Gastroesophageal sphincter (tissue), 4 donors: ENCODE results near the gene EPM2A. TPM values are rescaled to one million over a fixed set of nuclear protein-coding genes. Genes with fewer than 3 reads are reported as not detected.

ENCODE experiments used
- ATAC-seq: fragments of 150-250 bp; one replicate; pipeline ENCODE4 v1.9.1; 2016; ENCODE audit warnings: mild to moderate bottlenecking, moderate library complexity
- H3K27ac ChIP-seq, 4 donors: fragments of 200-600 bp; sonication (generic) in 3 of 4; 1 replicate in 3 of 4; 2 replicates in 1 of 4; pipeline ENCODE4 v1.5.1; 2016 to 2019
- H3K27me3 ChIP-seq: fragments of 200-600 bp; sonication (generic); one replicate; pipeline ENCODE4 v1.5.1; 2019
- H3K36me3 ChIP-seq, 2 donors: fragments of 200-600 bp; sonication (generic); one replicate each; pipeline ENCODE4 v1.5.1; 2019; ENCODE audit warnings: control low read depth in 1 of 2
- H3K4me1 ChIP-seq, 3 donors: fragments of 200-600 bp; sonication (generic); 1 replicate in 2 of 3; 2 replicates in 1 of 3; pipeline ENCODE4 v1.5.1; 2016 to 2019; ENCODE audit warnings: control low read depth in 2 of 3
- H3K4me3 ChIP-seq, 2 donors: fragments of 200-600 bp; sonication (generic); one replicate each; pipeline ENCODE4 v1.5.1; 2019; ENCODE audit warnings: mild to moderate bottlenecking in 1 of 2, moderate library complexity in 1 of 2
- H3K9me3 ChIP-seq, 3 donors: fragments of 200-600 bp; sonication (generic); one replicate each; pipeline ENCODE4 v1.5.1; 2017 to 2019; ENCODE audit warnings: control low read depth in 2 of 3
- CTCF ChIP-seq, 4 experiments: fragments of 200-600 bp in 2 of 4; fragments of 450-650 bp in 2 of 4; sonication (generic) in 1 of 4; IDR thresholded peaks; one replicate each; pipeline ENCODE4 v1.5.1; 2017 to 2019; ENCODE audit warnings: antibody characterized with exemption in 4 of 4, mild to moderate bottlenecking in 2 of 4, moderate library complexity in 2 of 4
- EP300 ChIP-seq: sonication (generic); formaldehyde crosslinking; IDR thresholded peaks from one replicate; pipeline ENCODE4 v1.6.1; 2017; ENCODE audit warnings: antibody characterized with exemption, mild to moderate bottlenecking
- POLR2A ChIP-seq, 2 donors: fragments of 450-650 bp; IDR thresholded peaks; one replicate each; pipeline ENCODE4 v1.6.1; 2017; ENCODE audit warnings: antibody characterized with exemption in 2 of 2, mild to moderate bottlenecking in 2 of 2, moderate library complexity in 1 of 2
- POLR2AphosphoS5 ChIP-seq: sonication (generic); formaldehyde crosslinking; IDR thresholded peaks from one replicate; pipeline ENCODE4 v1.6.1; 2017; ENCODE audit warnings: antibody characterized with exemption
- WGBS, 2 donors: methylation state at CpG; one replicate each; pipeline ENCODE4 v1.1.5; 2018; ENCODE audit warnings: low coverage in 1 of 2; 5-methylcytosine and 5-hydroxymethylcytosine counted together
- total RNA-seq, 4 donors: library from RNA; depleted of rRNA; stranded (reverse); fragments of >200 nt; gene quantifications; one replicate each; pipeline ENCODE4 v1.1.0, GENCODE V29; 2016

Gene EPM2A
- total RNA-seq, 4 donors from 2014 or later, result 53.7 to 83.7 (median 77.1) TPM

- peak overlapping the region in 1 of 2 donors; percentile 70 for H3K4me3 ChIP-seq
- peaks cover 2 to 60% (median 7%) of the 10 kb centered on the region in 3 donors for H3K4me1 ChIP-seq
- peak overlapping the region in 3 of 4 donors; percentile 18 to 98 (median 97) for H3K27ac ChIP-seq
- peaks cover 0 to 11% (median 0%) of the 10 kb centered on the region in 3 donors for H3K9me3 ChIP-seq
- WGBS, 2 donors, result 50 to 58% methylated on average over 1 of the region's 1 CpG
- peaks cover 0 to 8% of the 10 kb centered on the region in 2 donors for H3K36me3 ChIP-seq
- TF ChIP-seq EP300 (no peak), POLR2A (IDR thresholded peaks at IDR 0.05) (no peak), CTCF (IDR thresholded peaks at IDR 0.05) (no peak), POLR2AphosphoS5 (no peak)
- no peaks in the 10 kb centered on the region for H3K27me3 ChIP-seq
- no peak for ATAC-seq
Observed at GRCh38 chr6:145733207-145733606, 2.1 kb downstream of the EPM2A start.

GRCh38 chr6:145731447-145731846, 3.9 kb downstream of the EPM2A start:
- TF ChIP-seq POLR2A (IDR thresholded peaks at IDR 0.05) (no peak), POLR2AphosphoS5 (no peak), EP300 (no peak), CTCF (IDR thresholded peaks at IDR 0.05) (no peak)
- Histone ChIP-seq H3K36me3 (peaks cover 0 to 8% of the 10 kb centered on the region in 2 donors), H3K9me3 (peaks cover 0 to 17% (median 0%) of the 10 kb centered on the region in 3 donors), H3K4me3 (no peak overlapping the region), H3K27ac (no peak overlapping the region), H3K4me1 (peaks cover 0 to 42% (median 0%) of the 10 kb centered on the region in 3 donors), H3K27me3 (no peaks in the 10 kb centered on the region)
- 83 to 100% methylated on average over 1 of the region's 1 CpG for WGBS, 2 donors
- ATAC-seq, result no peak

- H3K27ac ChIP-seq, result no peak overlapping the region
- H3K27me3 ChIP-seq, result no peaks in the 10 kb centered on the region
- H3K4me1 ChIP-seq, result peaks cover 0 to 37% (median 0%) of the 10 kb centered on the region in 3 donors
- no peak for ATAC-seq
- peaks cover 0 to 8% of the 10 kb centered on the region in 2 donors for H3K36me3 ChIP-seq
- H3K4me3 ChIP-seq, result no peak overlapping the region
- 77 to 100% methylated on average over 2 of the region's 2 CpGs for WGBS, 2 donors
- TF ChIP-seq POLR2AphosphoS5 (no peak), CTCF (IDR thresholded peaks at IDR 0.05) (no peak), EP300 (no peak), POLR2A (IDR thresholded peaks at IDR 0.05) (no peak)
- peaks cover 0 to 17% (median 0%) of the 10 kb centered on the region in 3 donors for H3K9me3 ChIP-seq
Observed at GRCh38 chr6:145729887-145730286, 5.4 kb downstream of the EPM2A start.

DNA sequence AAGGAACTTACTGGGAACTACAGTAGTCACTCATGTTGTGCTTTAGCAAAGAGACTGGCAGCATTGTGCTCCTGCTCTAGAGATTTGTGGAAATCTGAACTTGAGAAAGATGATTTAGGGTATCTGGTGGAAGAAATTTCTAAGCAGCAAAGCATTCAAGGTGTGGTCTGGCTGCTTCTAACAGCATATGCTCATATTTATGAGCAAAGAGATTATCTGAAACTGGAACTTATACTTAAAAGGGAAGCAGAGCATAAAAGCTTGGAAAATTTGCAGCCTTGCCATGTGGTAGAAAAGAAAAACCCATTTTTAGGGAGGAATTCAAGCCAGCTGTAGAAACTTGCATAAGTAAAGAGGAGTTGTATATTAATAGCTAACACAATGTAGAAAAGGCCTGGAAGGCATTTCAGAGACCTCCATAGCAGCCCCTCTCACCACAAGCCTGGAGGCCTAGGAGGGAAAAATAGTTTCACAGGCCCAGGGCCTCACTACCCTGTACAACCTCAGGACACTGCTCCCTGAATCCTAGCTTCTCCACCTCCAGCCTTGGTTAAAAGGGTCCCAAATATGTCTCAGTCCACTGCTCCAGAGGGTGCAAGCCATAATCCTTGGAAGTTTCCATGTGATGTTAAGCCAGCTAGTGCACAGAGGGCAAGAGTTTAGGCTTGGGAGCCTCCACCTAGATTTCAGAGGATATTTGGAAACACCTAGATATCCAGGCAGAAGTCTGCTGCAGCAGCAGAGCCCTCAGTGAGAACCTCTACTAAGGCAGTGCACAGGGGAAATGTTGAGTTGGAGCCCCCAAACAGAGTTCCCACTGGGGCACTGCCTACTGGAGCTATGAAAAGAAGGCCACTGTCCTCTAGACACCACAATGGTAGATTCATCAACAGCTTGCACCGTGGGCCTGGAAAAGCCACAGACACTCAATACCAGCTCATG, 6.6 kb downstream of the EPM2A start:
- TF ChIP-seq CTCF (IDR thresholded peaks at IDR 0.05), result no peak
- TF ChIP-seq POLR2A (IDR thresholded peaks at IDR 0.05), result no peak
- no peak for TF ChIP-seq EP300
- TF ChIP-seq POLR2AphosphoS5, result no peak
- no peak for ATAC-seq
- Histone ChIP-seq H3K4me3 (no peak overlapping the region), H3K27ac (no peak overlapping the region), H3K9me3 (peaks cover 0 to 21% (median 2%) of the 10 kb centered on the region in 3 donors), H3K4me1 (peaks cover 0 to 32% (median 0%) of the 10 kb centered on the region in 3 donors), H3K27me3 (no peaks in the 10 kb centered on the region), H3K36me3 (peaks cover 0 to 8% of the 10 kb centered on the region in 2 donors)
- 80 to 100% methylated on average over 1 of the region's 1 CpG for WGBS, 2 donors
